Mammary epithelial cell (primary cell): ENCODE data around the gene ARID1B.

Source experiments
- CTCF ChIP-seq, 2 donors: IDR thresholded peaks in 1 of 2; conservative IDR thresholded peaks in 1 of 2; 2 replicates each; pipeline ENCODE4 v1.5.1; 2011 to 2012; ENCODE audit warnings: inconsistent platforms in 2 of 2, low read length in 2 of 2, mild to moderate bottlenecking in 2 of 2, control low read depth in 1 of 2, low read depth in 1 of 2; ENCODE audit not compliant: insufficient read depth in 1 of 2; ENCODE audit errors: extremely low read depth in 1 of 2
- EZH2 ChIP-seq: IDR thresholded peaks from 2 replicates; pipeline ENCODE4 v1.6.1; 2012; ENCODE audit warnings: low read length, inconsistent platforms, borderline replicate concordance

- TF ChIP-seq CTCF (conservative IDR thresholded peaks at IDR 0.05 in 1 of 2, IDR thresholded peaks at IDR 0.05 in 1 of 2; ENCODE audit: extremely low read depth in 1 of 2, insufficient read depth in 1 of 2, low read depth in 1 of 2, low read length in 2 of 2) (no peak), EZH2 (no peak)
These were observed 197.7 kb downstream of the ARID1B start for GRCh38 chr6:156974830-156975261.
